Activated T-helper 2 cell treated with anti-CD3 and anti-CD28 coated beads, Interferon-gamma antibody, Interleukin-2, Interleukin-4, amounts not matched to agents 10 μg/mL and 5 μg/mL and 100 μg/mL, durations not matched to agents 14 hours and 24 hours and 36 hours (primary cell): ENCODE results near the gene CCNL1. TPM values are rescaled to one million over a fixed set of nuclear protein-coding genes. Genes with fewer than 3 reads are reported as not detected.

Source experiments
- DNase-seq: peaks from one replicate; pipeline ENCODE4 v3.0.0; 2021; ENCODE audit warnings: low spot score
- H3K27ac Mint-ChIP-seq: one replicate; pipeline ENCODE4 v1.8.0; 2021; ENCODE audit warnings: mixed read lengths
- H3K27me3 Mint-ChIP-seq: one replicate; pipeline ENCODE4 v1.8.0; 2021; ENCODE audit warnings: low read depth, mixed read lengths
- H3K36me3 Mint-ChIP-seq: one replicate; pipeline ENCODE4 v1.8.0; 2021; ENCODE audit warnings: low read depth, mixed read lengths
- H3K4me1 Mint-ChIP-seq: one replicate; pipeline ENCODE4 v1.8.0; 2021; ENCODE audit warnings: low read depth, mixed read lengths
- H3K4me3 Mint-ChIP-seq: one replicate; pipeline ENCODE4 v1.8.0; 2021; ENCODE audit warnings: low read depth, mild to moderate bottlenecking, moderate library complexity, mixed read lengths
- H3K9me3 Mint-ChIP-seq: one replicate; pipeline ENCODE4 v1.8.0; 2021; ENCODE audit warnings: mixed read lengths
- intact Hi-C: fragments of 100-400 bp; cut with micrococcal nuclease; formaldehyde crosslinking; loops from one replicate; pipeline ENCODE4 v1.15.1; 2023
- total RNA-seq: library from RNA; stranded (reverse); gene quantifications from 2 replicates; pipeline ENCODE4 v1.2.3, GENCODE V29; 2022

The CCNL1 gene
- total RNA-seq, 1 donor from 2014 or later: 167 TPM

- no peaks in the 10 kb centered on the region for H3K9me3 Mint-ChIP-seq
- intact Hi-C loops: loop anchor here (2.0 kb wide), 1 partner anchor 17 kb away; no protein-coding TSS in a partner anchor
- H3K4me3 Mint-ChIP-seq: no peak overlapping the region
- H3K27ac Mint-ChIP-seq: no peak overlapping the region
- no peak for DNase-seq
- H3K4me1 Mint-ChIP-seq: peaks cover 48% of the 10 kb centered on the region
- H3K27me3 Mint-ChIP-seq: no peaks in the 10 kb centered on the region
- H3K36me3 Mint-ChIP-seq: peaks cover 4% of the 10 kb centered on the region
Measured at GRCh38 chr3:157102098-157102497, 57.8 kb downstream of the CCNL1 start.

DNA sequence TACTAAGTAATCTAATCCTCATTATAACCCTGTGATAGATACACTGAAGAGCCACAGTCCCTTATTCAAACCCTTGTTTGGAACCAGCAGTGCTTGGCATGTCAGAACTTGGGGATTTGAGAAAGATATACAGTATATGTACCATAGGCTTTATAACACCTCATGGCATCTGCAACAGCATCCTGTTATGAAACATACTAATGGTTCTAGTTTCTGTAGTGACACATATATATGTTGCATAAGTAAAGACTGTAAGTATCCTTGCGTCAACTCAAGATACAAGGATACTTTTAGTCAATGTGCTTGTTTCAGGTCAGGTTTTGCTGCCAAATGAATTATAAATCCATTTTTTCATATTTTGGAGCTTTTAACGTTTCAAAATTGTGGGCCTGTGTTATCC lies 58.5 kb downstream of the CCNL1 start:
- Mint-ChIP-seq H3K9me3 (no peaks in the 10 kb centered on the region), H3K27me3 (no peaks in the 10 kb centered on the region), H3K4me1 (peaks cover 53% of the 10 kb centered on the region), H3K27ac (no peak overlapping the region), H3K36me3 (peaks cover 4% of the 10 kb centered on the region), H3K4me3 (no peak overlapping the region)
- DNase-seq: no peak
- intact Hi-C loops: no loop called here

GRCh38 chr3:157100608-157101396 lies 59.1 kb downstream of the CCNL1 start:
- intact Hi-C loops: no loop called here
- no peak overlapping the region for H3K4me3 Mint-ChIP-seq
- no peak overlapping the region for H3K27ac Mint-ChIP-seq
- no peak for DNase-seq
- H3K9me3 Mint-ChIP-seq: no peaks in the 10 kb centered on the region
- H3K27me3 Mint-ChIP-seq: no peaks in the 10 kb centered on the region
- H3K36me3 Mint-ChIP-seq: peaks cover 4% of the 10 kb centered on the region
- peaks cover 53% of the 10 kb centered on the region for H3K4me1 Mint-ChIP-seq

DNA sequence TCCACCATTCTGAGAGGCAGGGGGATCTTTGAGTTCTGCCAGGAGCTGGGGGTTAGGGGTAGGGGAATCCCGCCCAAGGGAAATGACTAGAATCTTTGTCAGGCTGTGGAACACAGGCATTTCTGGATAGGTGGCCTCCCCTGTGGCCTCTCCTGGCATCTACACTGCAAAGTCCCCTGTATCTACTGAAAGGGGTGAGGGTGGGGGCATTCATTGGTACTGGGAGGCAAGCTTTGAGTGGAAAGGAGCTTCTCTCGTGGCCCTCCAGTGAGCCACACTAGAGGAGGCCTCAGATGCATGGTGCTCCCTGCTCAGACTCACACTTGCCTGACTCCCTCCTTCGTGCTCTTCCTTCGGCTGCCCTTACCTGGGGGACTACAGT lies 59.9 kb downstream of the CCNL1 start:
- no peak overlapping the region for H3K27ac Mint-ChIP-seq
- no peaks in the 10 kb centered on the region for H3K27me3 Mint-ChIP-seq
- H3K9me3 Mint-ChIP-seq: no peaks in the 10 kb centered on the region
- peaks cover 54% of the 10 kb centered on the region for H3K4me1 Mint-ChIP-seq
- intact Hi-C loops: no loop called here
- H3K4me3 Mint-ChIP-seq: no peak overlapping the region
- peaks cover 4% of the 10 kb centered on the region for H3K36me3 Mint-ChIP-seq
- DNase-seq: no peak

GRCh38 chr3:157099326-157100095 lies 60.4 kb downstream of the CCNL1 start:
- no peaks in the 10 kb centered on the region for H3K9me3 Mint-ChIP-seq
- H3K4me3 Mint-ChIP-seq: no peak overlapping the region
- H3K4me1 Mint-ChIP-seq: peaks cover 54% of the 10 kb centered on the region
- intact Hi-C loops: no loop called here
- peak overlapping the region; percentile 15 for H3K27ac Mint-ChIP-seq
- peaks cover 4% of the 10 kb centered on the region for H3K36me3 Mint-ChIP-seq
- no peak for DNase-seq
- H3K27me3 Mint-ChIP-seq: no peaks in the 10 kb centered on the region

DNA sequence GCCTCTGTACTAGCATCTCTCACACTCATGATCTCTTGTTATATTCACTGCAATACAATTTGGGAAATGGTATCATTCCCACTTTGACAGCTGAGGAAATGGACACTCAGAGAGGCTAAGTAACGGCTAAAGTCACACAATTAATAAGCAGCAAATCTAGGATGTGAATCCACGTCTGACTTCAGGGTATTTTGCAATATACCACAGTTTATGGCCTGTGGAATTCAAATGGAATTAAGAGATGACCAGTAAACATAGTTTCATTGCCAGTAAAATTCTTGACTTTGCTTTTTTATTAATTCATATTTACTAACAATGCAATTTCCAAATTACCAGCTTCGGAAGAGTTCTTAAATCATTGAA lies 61.1 kb downstream of the CCNL1 start:
- H3K9me3 Mint-ChIP-seq: no peaks in the 10 kb centered on the region
- H3K27ac Mint-ChIP-seq: no peak overlapping the region
- H3K27me3 Mint-ChIP-seq: no peaks in the 10 kb centered on the region
- no peak for DNase-seq
- H3K4me3 Mint-ChIP-seq: no peak overlapping the region
- peaks cover 4% of the 10 kb centered on the region for H3K36me3 Mint-ChIP-seq
- intact Hi-C loops: loop anchor here (1.0 kb wide), 1 partner anchor 10 kb away; no protein-coding TSS in a partner anchor
- peaks cover 50% of the 10 kb centered on the region for H3K4me1 Mint-ChIP-seq

GRCh38 chr3:157098121-157098822 lies 61.7 kb downstream of the CCNL1 start:
- Mint-ChIP-seq H3K27ac (no peak overlapping the region), H3K9me3 (no peaks in the 10 kb centered on the region), H3K27me3 (no peaks in the 10 kb centered on the region), H3K4me1 (peaks cover 48% of the 10 kb centered on the region), H3K36me3 (peaks cover 4% of the 10 kb centered on the region), H3K4me3 (no peak overlapping the region)
- intact Hi-C loops: loop anchor here (1.0 kb wide), 1 partner anchor 9 kb away; no protein-coding TSS in a partner anchor
- DNase-seq: no peak
